OCI-LY1 (cell line): ENCODE data around the gene NAA80.

Experiments
- EZH2 ChIP-seq: fragments of 200-600 bp; sonication (generic), shearing (Covaris generic); IDR thresholded peaks from 2 replicates; pipeline ENCODE4 v1.8.0; 2017; ENCODE audit warnings: borderline replicate concordance, mixed run types, mild to moderate bottlenecking, antibody characterized with exemption, low read length, moderate library complexity, mixed read lengths
- TF ChIP-seq, protein P1 (sequence below): fragments of 200-600 bp; sonication (generic), shearing (Covaris generic); IDR thresholded peaks from 2 replicates; pipeline ENCODE4 v1.5.1; 2017; ENCODE audit warnings: mild to moderate bottlenecking, antibody characterized with exemption, low read length, moderate library complexity, mixed read lengths

- TF ChIP-seq, protein P1, sequence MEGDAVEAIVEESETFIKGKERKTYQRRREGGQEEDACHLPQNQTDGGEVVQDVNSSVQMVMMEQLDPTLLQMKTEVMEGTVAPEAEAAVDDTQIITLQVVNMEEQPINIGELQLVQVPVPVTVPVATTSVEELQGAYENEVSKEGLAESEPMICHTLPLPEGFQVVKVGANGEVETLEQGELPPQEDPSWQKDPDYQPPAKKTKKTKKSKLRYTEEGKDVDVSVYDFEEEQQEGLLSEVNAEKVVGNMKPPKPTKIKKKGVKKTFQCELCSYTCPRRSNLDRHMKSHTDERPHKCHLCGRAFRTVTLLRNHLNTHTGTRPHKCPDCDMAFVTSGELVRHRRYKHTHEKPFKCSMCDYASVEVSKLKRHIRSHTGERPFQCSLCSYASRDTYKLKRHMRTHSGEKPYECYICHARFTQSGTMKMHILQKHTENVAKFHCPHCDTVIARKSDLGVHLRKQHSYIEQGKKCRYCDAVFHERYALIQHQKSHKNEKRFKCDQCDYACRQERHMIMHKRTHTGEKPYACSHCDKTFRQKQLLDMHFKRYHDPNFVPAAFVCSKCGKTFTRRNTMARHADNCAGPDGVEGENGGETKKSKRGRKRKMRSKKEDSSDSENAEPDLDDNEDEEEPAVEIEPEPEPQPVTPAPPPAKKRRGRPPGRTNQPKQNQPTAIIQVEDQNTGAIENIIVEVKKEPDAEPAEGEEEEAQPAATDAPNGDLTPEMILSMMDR, result no peak
- TF ChIP-seq EZH2, result no peak
Measured at GRCh38 chr3:50249457-50249856, 49.7 kb downstream of the NAA80 start.
